ENCODE results near the gene TMUB2. TPM values are rescaled to one million over a fixed set of nuclear protein-coding genes. Genes with fewer than 3 reads are reported as not detected.

TMUB2 gene
- total RNA-seq, 2 experiments from 2014 or later, result 21.3 to 25.9 TPM

DNA sequence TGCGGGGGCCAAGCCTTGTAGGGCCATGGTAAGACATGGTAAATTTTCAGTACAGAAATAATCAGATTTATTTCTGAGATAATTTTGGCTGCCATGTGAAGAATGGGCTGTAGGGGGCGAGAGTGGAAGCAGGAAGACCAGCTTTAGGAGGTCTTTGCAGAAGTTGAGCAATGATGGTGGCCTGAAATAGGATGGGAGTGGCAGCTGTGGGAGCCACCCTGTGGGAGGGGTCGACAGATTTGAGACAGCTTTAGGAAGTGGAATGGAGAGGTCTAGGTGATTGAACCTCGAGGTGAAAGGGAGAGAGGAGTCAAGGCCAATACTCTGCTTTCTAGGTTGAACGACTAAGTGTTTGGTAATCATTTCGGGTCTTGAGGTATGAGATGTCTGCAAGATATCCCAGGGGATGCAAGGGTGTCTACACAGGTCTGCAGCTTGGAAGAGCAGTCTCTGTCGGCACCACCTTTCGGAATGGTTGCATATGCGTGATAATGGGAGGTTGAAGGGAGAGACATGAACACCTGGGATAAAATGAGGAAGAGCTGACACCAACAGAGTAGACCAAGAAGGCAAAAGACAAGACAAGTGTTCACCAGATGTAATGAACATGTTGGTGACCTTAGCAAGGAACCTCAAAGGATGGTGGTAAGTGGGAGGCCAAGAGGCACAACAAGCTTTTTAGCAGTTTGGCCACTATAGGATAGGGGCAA, 17.1 kb downstream of the TMUB2 start:
- ChIA-PET POLR2A (interaction anchor here (0.6 to 1.5 kb wide), 3 partner anchors 12 to 17 kb away, joined by 3 to 5 read pairs (median 4); no protein-coding TSS in a partner anchor), CTCF (ENCODE audit: unreplicated experiment) (interaction anchor here (0.5 to 1.0 kb wide), 3 partner anchors 17 to 162 kb away, joined by 3 read pairs; partner anchors contain the start of gene TMUB2)
- peak overlapping the region; percentile 33 for H3K27ac ChIP-seq (ENCODE audit: low read depth, low read length, poor library complexity, severe bottlenecking)
- H3K79me2 ChIP-seq (ENCODE audit: insufficient read depth, low read depth, low read length), result peaks cover 5% of the 10 kb centered on the region; the same call in 1 of the 2 replicates
- no peak overlapping the region for H3K4me3 ChIP-seq (ENCODE audit: low read depth, low read length, poor library complexity, severe bottlenecking)
- H3K4me1 ChIP-seq (ENCODE audit: insufficient read depth, low read length, poor library complexity, severe bottlenecking), result peaks cover 41% of the 10 kb centered on the region
- H2AFZ ChIP-seq (ENCODE audit: low read length), result no peak overlapping the region
- no peaks in the 10 kb centered on the region for H3K9me2 ChIP-seq (ENCODE audit: insufficient read depth, low read length)
- peak overlapping the region; percentile 21; the same call in 1 of the 2 replicates for H3K4me2 ChIP-seq (ENCODE audit: low read length)
- intact Hi-C loops (cut with micrococcal nuclease; ENCODE audit: unreplicated experiment), result no loop called here
- peak; percentile 83 for DNase-seq (ENCODE audit: low spot score)
- BruUV-seq (replicated peaks), result no TSS peak
- no peaks in the 10 kb centered on the region for H4K20me1 ChIP-seq (ENCODE audit: insufficient read depth, low read length)
- no peaks in the 10 kb centered on the region for H3K9me3 ChIP-seq (ENCODE audit: low read length)
- no peak for TF ChIP-seq EZH2phosphoT487 (IDR thresholded peaks at IDR 0.05; ENCODE audit: borderline replicate concordance, low read depth, low read length)
- TF ChIP-seq, protein P1, sequence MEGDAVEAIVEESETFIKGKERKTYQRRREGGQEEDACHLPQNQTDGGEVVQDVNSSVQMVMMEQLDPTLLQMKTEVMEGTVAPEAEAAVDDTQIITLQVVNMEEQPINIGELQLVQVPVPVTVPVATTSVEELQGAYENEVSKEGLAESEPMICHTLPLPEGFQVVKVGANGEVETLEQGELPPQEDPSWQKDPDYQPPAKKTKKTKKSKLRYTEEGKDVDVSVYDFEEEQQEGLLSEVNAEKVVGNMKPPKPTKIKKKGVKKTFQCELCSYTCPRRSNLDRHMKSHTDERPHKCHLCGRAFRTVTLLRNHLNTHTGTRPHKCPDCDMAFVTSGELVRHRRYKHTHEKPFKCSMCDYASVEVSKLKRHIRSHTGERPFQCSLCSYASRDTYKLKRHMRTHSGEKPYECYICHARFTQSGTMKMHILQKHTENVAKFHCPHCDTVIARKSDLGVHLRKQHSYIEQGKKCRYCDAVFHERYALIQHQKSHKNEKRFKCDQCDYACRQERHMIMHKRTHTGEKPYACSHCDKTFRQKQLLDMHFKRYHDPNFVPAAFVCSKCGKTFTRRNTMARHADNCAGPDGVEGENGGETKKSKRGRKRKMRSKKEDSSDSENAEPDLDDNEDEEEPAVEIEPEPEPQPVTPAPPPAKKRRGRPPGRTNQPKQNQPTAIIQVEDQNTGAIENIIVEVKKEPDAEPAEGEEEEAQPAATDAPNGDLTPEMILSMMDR (conservative IDR thresholded peaks at IDR 0.05; ENCODE audit: low read length), result peak; percentile 92
- H3K36me3 ChIP-seq (ENCODE audit: insufficient read depth, low read length), result peaks cover 35% of the 10 kb centered on the region

DNA sequence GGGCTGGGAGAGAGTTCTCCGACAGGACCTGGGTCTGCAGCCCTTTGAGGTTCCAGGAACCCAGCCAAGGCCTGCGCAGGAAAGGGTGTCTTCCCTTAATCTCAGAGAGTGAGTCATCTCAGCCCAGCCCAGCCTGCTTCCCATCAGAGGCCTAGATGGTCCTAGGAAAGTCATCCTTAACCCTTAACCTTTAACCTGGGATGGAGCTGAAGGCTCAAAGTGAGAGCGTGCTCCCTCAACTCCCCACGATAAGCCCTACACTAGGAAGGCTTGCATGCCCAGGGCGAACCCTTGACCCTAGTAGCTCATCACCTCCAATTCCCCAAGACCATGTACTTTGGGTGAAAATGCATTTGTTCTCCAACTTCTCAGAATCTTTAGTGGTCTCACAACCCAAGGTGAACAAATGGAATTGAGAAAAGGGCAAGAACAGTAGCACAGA, 17.7 kb downstream of the TMUB2 start:
- H3K4me2 ChIP-seq (ENCODE audit: low read length), result no peak overlapping the region
- intact Hi-C loops (cut with micrococcal nuclease; ENCODE audit: unreplicated experiment), result no loop called here
- ChIA-PET POLR2A (interaction anchor here (0.6 to 1.4 kb wide), 2 partner anchors 12 to 14 kb away, joined by 3 to 5 read pairs; no protein-coding TSS in a partner anchor), CTCF (ENCODE audit: unreplicated experiment) (interaction anchor here (0.5 to 0.9 kb wide), 2 partner anchors 122 to 161 kb away, joined by 3 read pairs; no protein-coding TSS in a partner anchor)
- H3K9me3 ChIP-seq (ENCODE audit: low read length), result no peaks in the 10 kb centered on the region
- no peaks in the 10 kb centered on the region for H3K9me2 ChIP-seq (ENCODE audit: insufficient read depth, low read length)
- peaks cover 11% of the 10 kb centered on the region; the same call in 1 of the 2 replicates for H3K79me2 ChIP-seq (ENCODE audit: insufficient read depth, low read depth, low read length)
- H2AFZ ChIP-seq (ENCODE audit: low read length), result no peak overlapping the region
- H3K36me3 ChIP-seq (ENCODE audit: insufficient read depth, low read length), result peaks cover 41% of the 10 kb centered on the region
- peaks cover 42% of the 10 kb centered on the region for H3K4me1 ChIP-seq (ENCODE audit: insufficient read depth, low read length, poor library complexity, severe bottlenecking)
- H3K4me3 ChIP-seq (ENCODE audit: low read depth, low read length, poor library complexity, severe bottlenecking), result no peak overlapping the region
- H3K27ac ChIP-seq (ENCODE audit: low read depth, low read length, poor library complexity, severe bottlenecking), result peak overlapping the region; percentile 33
- no peaks in the 10 kb centered on the region for H4K20me1 ChIP-seq (ENCODE audit: insufficient read depth, low read length)
- DNase-seq (ENCODE audit: low spot score), result no peak
- TF ChIP-seq, protein P1 (conservative IDR thresholded peaks at IDR 0.05; ENCODE audit: low read length), result no peak
- TF ChIP-seq EZH2phosphoT487 (IDR thresholded peaks at IDR 0.05; ENCODE audit: borderline replicate concordance, low read depth, low read length), result no peak
- BruUV-seq (replicated peaks), result no TSS peak
